Left ventricle myocardium inferior (tissue), 1 donor: ENCODE measurements around the gene DNASE1L3. TPM values are rescaled to one million over a fixed set of nuclear protein-coding genes. Genes with fewer than 3 reads are reported as not detected.

Experiments
- DNase-seq: peaks from one replicate; pipeline ENCODE4 v3.0.0-alpha.2; 2020
- H3K27ac ChIP-seq: fragments of 200-600 bp; replicated peaks from 2 replicates; pipeline ENCODE4 v1.8.0; 2021
- H3K27me3 ChIP-seq: fragments of 200-600 bp; 2 replicates; pipeline ENCODE4 v1.8.0; 2021; ENCODE audit warnings: low read depth
- H3K36me3 ChIP-seq: fragments of 200-600 bp; 2 replicates; pipeline ENCODE4 v1.8.0; 2021
- H3K4me1 ChIP-seq: fragments of 200-600 bp; 2 replicates; pipeline ENCODE4 v1.8.0; 2021
- H3K4me3 ChIP-seq: fragments of 200-600 bp; 2 replicates; pipeline ENCODE4 v1.8.0; 2021; ENCODE audit warnings: mild to moderate bottlenecking, moderate library complexity
- H3K9me3 ChIP-seq: fragments of 200-600 bp; replicated peaks from 2 replicates; pipeline ENCODE4 v1.8.0; 2021
- CTCF ChIP-seq: fragments of 200-600 bp; IDR thresholded peaks from 2 replicates; pipeline ENCODE4 v1.8.0; 2021; ENCODE audit warnings: antibody characterized with exemption, mild to moderate bottlenecking, borderline replicate concordance
- intact Hi-C: fragments of 100-400 bp; cut with micrococcal nuclease; formaldehyde crosslinking; loops from one replicate; pipeline ENCODE4 v1.11.0; 2022
- total RNA-seq: library from RNA; stranded (reverse); fragmentation: NEBNext Ultra II Directional; extraction: Animal tissue kit (Norgen Biotek cat#: 25700); gene quantifications from one replicate; pipeline ENCODE4 v1.2.1, GENCODE V29; 2021
- donor health status: DM: no; HTN: yes; CAD: no; lungs with severe emphysema.

The DNASE1L3 gene
- total RNA-seq, 1 donor from 2014 or later: 4.5 TPM

GRCh38 chr3:58164199-58164879, 46.4 kb downstream of the DNASE1L3 start:
- DNase-seq: peak; percentile 85
- peak overlapping the region; percentile 44 for H3K4me3 ChIP-seq
- no peaks in the 10 kb centered on the region for H3K27me3 ChIP-seq
- no peak for TF ChIP-seq CTCF
- H3K4me1 ChIP-seq: peaks cover 70% of the 10 kb centered on the region
- peaks cover 38% of the 10 kb centered on the region for H3K36me3 ChIP-seq
- no peaks in the 10 kb centered on the region for H3K9me3 ChIP-seq
- H3K27ac ChIP-seq: peak overlapping the region; percentile 88
- intact Hi-C loops: no loop called here

- intact Hi-C loops: no loop called here
- Histone ChIP-seq H3K27ac (peak overlapping the region; percentile 88), H3K9me3 (no peaks in the 10 kb centered on the region), H3K4me3 (no peak overlapping the region), H3K4me1 (peaks cover 67% of the 10 kb centered on the region), H3K36me3 (peaks cover 36% of the 10 kb centered on the region), H3K27me3 (no peaks in the 10 kb centered on the region)
- no peak for DNase-seq
- TF ChIP-seq CTCF: no peak
Measured at GRCh38 chr3:58163234-58163633, 47.5 kb downstream of the DNASE1L3 start.

GRCh38 chr3:58161435-58162398, 49.1 kb downstream of the DNASE1L3 start:
- H3K27ac ChIP-seq: peak overlapping the region; percentile 88
- no peak for TF ChIP-seq CTCF
- DNase-seq: no peak
- peaks cover 50% of the 10 kb centered on the region for H3K36me3 ChIP-seq
- no peaks in the 10 kb centered on the region for H3K9me3 ChIP-seq
- H3K27me3 ChIP-seq: no peaks in the 10 kb centered on the region
- intact Hi-C loops: no loop called here
- peaks cover 53% of the 10 kb centered on the region for H3K4me1 ChIP-seq
- H3K4me3 ChIP-seq: no peak overlapping the region

GRCh38 chr3:58160399-58160798, 50.4 kb downstream of the DNASE1L3 start:
- intact Hi-C loops: no loop called here
- TF ChIP-seq CTCF: no peak
- no peak for DNase-seq
- Histone ChIP-seq H3K4me1 (peaks cover 40% of the 10 kb centered on the region), H3K36me3 (peaks cover 63% of the 10 kb centered on the region), H3K27me3 (no peaks in the 10 kb centered on the region), H3K4me3 (no peak overlapping the region), H3K27ac (no peak overlapping the region), H3K9me3 (no peaks in the 10 kb centered on the region)

- Histone ChIP-seq H3K27ac (no peak overlapping the region), H3K4me1 (peaks cover 27% of the 10 kb centered on the region), H3K27me3 (no peaks in the 10 kb centered on the region), H3K4me3 (no peak overlapping the region), H3K36me3 (peaks cover 77% of the 10 kb centered on the region), H3K9me3 (no peaks in the 10 kb centered on the region)
- no peak for TF ChIP-seq CTCF
- intact Hi-C loops: loop anchor here (10.0 kb wide), 1 partner anchor 144 kb away; no protein-coding TSS in a partner anchor
- no peak for DNase-seq
Measured at GRCh38 chr3:58158442-58159153, 52.2 kb downstream of the DNASE1L3 start.
